HK-2 (cell line): Measurements from ENCODE around the gene DALRD3.

Experiments
- DNase-seq: peaks from one replicate; pipeline ENCODE4 v3.0.0-alpha.2; 2018; ENCODE audit not compliant: unreplicated experiment

The DALRD3 gene

DNA sequence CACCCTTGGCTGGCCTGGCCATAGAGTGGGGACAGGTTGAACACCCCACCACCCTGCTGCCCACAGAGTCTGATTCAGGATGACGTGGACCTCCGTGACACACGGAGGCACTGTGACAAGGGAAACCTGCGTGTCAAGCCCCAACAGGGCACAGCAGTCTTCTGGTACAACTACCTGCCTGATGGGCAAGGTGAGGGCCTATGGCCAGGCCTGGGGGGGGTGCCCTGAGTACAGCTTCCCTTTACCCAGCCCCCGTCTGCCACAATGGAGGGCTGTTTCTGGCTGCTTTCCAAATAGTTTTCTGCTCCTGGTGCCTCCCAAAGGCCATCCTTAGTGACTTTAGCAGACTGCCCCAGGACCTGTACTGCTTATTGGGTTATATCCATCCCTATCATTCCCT, 12.4 kb downstream of the DALRD3 start:
- DNase-seq = no peak

- DNase-seq = no peak
Observed at GRCh38 chr3:49005303-49005680, 13.1 kb downstream of the DALRD3 start.

DNA sequence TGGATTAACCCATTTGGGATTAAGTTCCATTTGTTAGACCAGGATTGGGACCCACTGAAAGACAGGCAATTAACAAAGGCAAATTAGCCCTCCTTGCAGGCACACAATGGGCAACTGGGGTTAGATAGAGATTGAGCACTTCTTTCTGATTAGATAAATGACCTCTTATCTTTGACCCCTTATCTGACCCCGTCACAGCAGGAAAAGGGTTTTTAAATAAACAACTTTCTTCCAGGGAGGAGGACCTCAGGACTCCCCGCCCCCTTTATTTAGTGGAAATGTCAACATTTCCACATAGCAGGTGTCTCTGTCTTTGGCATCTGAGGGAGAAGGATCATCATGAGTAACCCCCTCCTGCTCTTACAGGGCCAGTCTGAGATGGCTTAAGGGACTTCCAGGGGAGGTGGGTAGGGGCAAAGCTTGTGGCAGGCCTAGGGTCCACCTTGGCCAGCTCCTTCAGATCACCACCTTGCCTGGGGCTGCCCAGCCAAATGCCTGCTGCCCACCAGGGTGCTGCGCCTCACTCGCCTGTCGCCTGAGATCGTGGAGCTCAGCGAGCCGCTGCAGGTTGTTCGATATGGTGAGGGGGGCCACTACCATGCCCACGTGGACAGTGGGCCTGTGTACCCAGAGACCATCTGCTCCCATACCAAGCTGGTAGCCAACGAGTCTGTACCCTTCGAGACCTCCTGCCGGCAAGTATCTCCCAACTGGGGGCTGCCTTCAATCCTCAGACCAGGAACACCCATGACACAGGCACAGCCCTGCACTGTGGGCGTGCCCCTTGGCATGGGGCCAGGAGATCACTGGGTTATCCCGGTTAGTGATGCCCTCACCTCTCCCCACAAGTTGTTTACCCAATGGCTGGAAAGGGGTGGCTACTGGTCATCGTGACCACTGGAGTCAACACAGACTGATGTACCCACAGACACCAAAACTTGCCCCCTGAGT, 13.8 kb downstream of the DALRD3 start:
- DNase-seq = no peak

- DNase-seq = no peak
Observed at GRCh38 chr3:49001155-49001554, 17.2 kb downstream of the DALRD3 start.

- no peak for DNase-seq
Observed at GRCh38 chr3:48999085-48999858, 19.1 kb downstream of the DALRD3 start.

GRCh38 chr3:48997714-48998637, 20.4 kb downstream of the DALRD3 start:
- DNase-seq = no peak

GRCh38 chr3:48997102-48997635, 21.2 kb downstream of the DALRD3 start:
- DNase-seq = no peak

GRCh38 chr3:48996640-48997039, 21.7 kb downstream of the DALRD3 start:
- DNase-seq = no peak

DNA sequence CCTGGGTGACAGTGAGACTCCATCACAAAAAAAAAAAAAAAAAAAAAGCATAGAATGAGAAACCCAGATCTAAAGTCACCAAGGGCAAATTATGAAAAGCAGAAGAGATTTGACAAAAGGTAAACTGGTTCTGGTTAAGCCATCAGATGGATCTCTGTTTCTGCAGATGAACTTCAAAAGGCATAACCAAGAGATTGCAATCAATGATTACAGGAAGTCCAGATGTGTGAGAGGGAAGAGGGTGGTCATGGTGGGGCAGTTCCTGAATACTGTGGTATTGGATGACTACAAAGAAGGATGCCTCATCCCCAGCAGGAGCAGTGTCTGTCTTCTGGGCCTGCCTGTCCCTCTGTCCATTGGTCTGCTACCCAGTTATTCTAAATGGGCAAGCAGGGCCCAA, 24.5 kb downstream of the DALRD3 start:
- no peak for DNase-seq

GRCh38 chr3:48991851-48992545, 26.4 kb downstream of the DALRD3 start:
- no peak for DNase-seq

DNA sequence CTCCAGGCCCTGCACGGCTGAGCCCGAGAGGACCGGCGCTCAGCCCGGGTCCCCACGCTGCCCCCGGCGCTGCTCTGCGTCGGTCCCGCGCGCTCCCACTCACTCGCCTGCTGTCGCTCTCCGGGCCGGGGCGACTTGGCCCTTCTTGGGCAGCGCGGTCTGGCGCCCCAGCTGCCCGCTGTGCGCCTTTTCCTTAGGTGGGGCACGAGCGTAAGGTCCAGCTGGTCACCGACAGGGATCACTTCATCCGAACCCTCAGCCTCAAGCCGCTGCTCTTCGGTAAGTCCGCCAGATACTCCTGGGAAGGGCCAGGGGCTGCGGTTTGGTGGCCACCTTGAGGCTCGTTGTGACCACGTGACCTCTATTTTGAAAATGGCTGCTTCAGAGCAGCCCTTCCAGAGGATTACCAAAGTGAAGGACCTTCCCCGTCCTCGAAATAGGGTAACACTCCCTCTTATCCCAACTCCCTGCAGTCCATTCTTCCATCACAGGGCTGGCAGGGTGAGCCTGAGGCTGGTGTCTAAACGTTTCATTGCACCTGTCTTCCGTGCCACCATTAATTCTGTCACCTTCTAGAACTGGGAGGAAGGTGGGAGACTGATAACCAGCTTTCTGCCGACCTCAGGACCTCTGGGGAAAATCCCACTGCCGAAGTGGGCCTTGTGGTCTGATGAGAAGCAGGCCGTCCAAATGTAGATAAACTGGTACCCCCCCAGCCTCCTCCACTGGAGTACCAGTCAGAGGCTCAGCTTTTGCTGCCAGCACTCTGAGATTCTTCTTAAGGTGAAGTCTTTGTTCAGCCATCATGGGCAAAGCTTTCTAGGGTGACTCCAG, 27.5 kb downstream of the DALRD3 start:
- peak; percentile 21 for DNase-seq

DNA sequence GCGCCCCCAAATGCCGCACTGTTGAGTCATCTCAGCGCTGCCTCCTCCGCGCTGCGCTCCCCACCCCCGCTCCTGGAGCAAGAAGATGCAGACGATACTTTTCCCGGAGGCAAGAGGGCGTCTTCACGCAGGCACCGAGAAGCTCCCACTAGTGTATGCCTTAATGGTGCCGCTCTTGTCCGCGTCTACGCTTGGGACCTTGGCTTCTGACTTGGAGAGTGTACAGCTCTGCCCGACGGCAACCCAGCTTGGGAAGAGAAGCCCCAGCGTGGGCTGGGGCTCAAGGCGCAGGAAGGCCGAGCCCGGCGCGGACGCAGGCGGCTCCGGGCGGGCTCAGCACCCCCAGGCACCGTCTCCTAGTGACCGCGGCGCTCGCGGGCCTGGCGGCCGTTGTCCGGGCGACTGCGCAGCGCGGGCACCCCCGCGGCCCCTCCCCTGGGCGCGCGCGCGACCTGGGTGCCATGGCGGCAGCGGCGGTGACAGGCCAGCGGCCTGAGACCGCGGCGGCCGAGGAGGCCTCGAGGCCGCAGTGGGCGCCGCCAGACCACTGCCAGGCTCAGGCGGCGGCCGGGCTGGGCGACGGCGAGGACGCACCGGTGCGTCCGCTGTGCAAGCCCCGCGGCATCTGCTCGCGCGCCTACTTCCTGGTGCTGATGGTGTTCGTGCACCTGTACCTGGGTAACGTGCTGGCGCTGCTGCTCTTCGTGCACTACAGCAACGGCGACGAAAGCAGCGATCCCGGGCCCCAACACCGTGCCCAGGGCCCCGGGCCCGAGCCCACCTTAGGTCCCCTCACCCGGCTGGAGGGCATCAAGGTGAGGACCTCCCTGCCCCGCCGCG, 28.4 kb downstream of the DALRD3 start, which contains the start of gene P4HTM:
P4HTM (plus strand) TSS at position 446 of the 840 bp plus-strand sequence; CDS start at position 462, 16 bp downstream.
- DNase-seq = peak; percentile 87

- DNase-seq = peak; percentile 22
Observed at GRCh38 chr3:48989126-48989795, 29.1 kb downstream of the DALRD3 start.

GRCh38 chr3:48985831-48986376, 32.5 kb downstream of the DALRD3 start:
- DNase-seq = no peak

DNA sequence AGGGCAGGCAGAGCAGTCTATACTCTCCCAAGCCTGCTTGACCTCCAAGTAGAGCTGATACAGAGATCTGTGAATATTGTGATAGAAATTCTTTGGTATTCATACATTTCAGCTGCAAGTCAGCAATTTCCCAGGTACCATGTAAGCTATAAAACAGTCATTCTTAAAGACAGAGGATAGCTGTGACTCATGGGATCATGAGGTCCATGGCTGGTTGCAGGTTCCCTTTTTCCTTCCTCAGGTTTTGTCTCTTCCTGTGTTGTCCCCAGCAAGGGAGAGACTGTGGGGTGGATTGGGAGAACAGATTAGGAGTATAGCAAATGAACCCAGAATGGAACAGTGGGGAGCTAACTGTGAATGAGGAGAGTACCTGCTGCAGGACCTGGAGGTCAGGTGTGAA, 33.7 kb downstream of the DALRD3 start:
- no peak for DNase-seq

GRCh38 chr3:48983096-48983495, 35.3 kb downstream of the DALRD3 start:
- no peak for DNase-seq

- DNase-seq = no peak
Observed at GRCh38 chr3:48982686-48983085, 35.7 kb downstream of the DALRD3 start.

GRCh38 chr3:48982016-48982415, 36.4 kb downstream of the DALRD3 start:
- no peak for DNase-seq
